ENCODE measurements around the gene SEL1L3. TPM values are rescaled to one million over a fixed set of nuclear protein-coding genes. Genes with fewer than 3 reads are reported as not detected.

SEL1L3 gene
- total RNA-seq, 1 donor, result 6.0 TPM

- H3K4me3 ChIP-seq (ENCODE audit: low read depth, low read length), result no peak overlapping the region
- no peak for DNase-seq (ENCODE audit: low read depth)
- TF ChIP-seq CTCF (IDR thresholded peaks at IDR 0.05; ENCODE audit: insufficient read depth, low read depth, low read length), result no peak
These were observed 16.8 kb upstream of the SEL1L3 start for GRCh38 chr4:25879587-25879986.

- DNase-seq (ENCODE audit: low read depth), result no peak
- H3K4me3 ChIP-seq (ENCODE audit: low read depth, low read length), result no peak overlapping the region
- no peak for TF ChIP-seq CTCF (IDR thresholded peaks at IDR 0.05; ENCODE audit: insufficient read depth, low read depth, low read length)
These were observed 16.4 kb upstream of the SEL1L3 start for GRCh38 chr4:25879091-25879584.

- DNase-seq (ENCODE audit: low read depth), result no peak
- no peak for TF ChIP-seq CTCF (IDR thresholded peaks at IDR 0.05; ENCODE audit: insufficient read depth, low read depth, low read length)
- no peak overlapping the region for H3K4me3 ChIP-seq (ENCODE audit: low read depth, low read length)
These were observed 15.9 kb upstream of the SEL1L3 start for GRCh38 chr4:25878676-25879075.

- TF ChIP-seq CTCF (IDR thresholded peaks at IDR 0.05; ENCODE audit: insufficient read depth, low read depth, low read length), result no peak
- H3K4me3 ChIP-seq (ENCODE audit: low read depth, low read length), result no peak overlapping the region
- no peak for DNase-seq (ENCODE audit: low read depth)
These were observed 12.5 kb upstream of the SEL1L3 start for GRCh38 chr4:25875281-25875745.

- no peak for TF ChIP-seq CTCF (IDR thresholded peaks at IDR 0.05; ENCODE audit: insufficient read depth, low read depth, low read length)
- DNase-seq (ENCODE audit: low read depth), result no peak
- no peak overlapping the region for H3K4me3 ChIP-seq (ENCODE audit: low read depth, low read length)
These were observed 11.9 kb upstream of the SEL1L3 start for GRCh38 chr4:25874655-25875054.

GRCh38 chr4:25873632-25874129, 10.9 kb upstream of the SEL1L3 start:
- no peak for DNase-seq (ENCODE audit: low read depth)
- no peak overlapping the region for H3K4me3 ChIP-seq (ENCODE audit: low read depth, low read length)
- no peak for TF ChIP-seq CTCF (IDR thresholded peaks at IDR 0.05; ENCODE audit: insufficient read depth, low read depth, low read length)
